GM19328 (cell line): ENCODE data around the gene LY6G6F.

ENCODE experiments used
- ATAC-seq: cut with Tn5 transposase; IDR thresholded peaks from one replicate; pipeline ENCODE4 v1.9.1; 2021; ENCODE audit warnings: mild to moderate bottlenecking, moderate library complexity; ENCODE audit not compliant: unreplicated experiment

The LY6G6F gene

GRCh38 chr6:31737315-31737990 lies 30.8 kb downstream of the LY6G6F start:
- ATAC-seq: no peak

GRCh38 chr6:31737991-31738979 lies 31.6 kb downstream of the LY6G6F start:
- ATAC-seq: no peak

- ATAC-seq: peak; percentile 78
Observed at GRCh38 chr6:31739639-31740396, 33.2 kb downstream of the LY6G6F start, which contains the start of gene MSH5. TSS of gene MSH5 (plus strand) at chr6:31740005. CDS start at chr6:31740467, 462 bp downstream.

- no peak for ATAC-seq
Observed at GRCh38 chr6:31740397-31741223, 33.9 kb downstream of the LY6G6F start.

- no peak for ATAC-seq
Observed at GRCh38 chr6:31741815-31742214, 35.1 kb downstream of the LY6G6F start.

- no peak for ATAC-seq
Observed at GRCh38 chr6:31742894-31743293, 36.2 kb downstream of the LY6G6F start.

- ATAC-seq: no peak
Observed at GRCh38 chr6:31744422-31744821, 37.8 kb downstream of the LY6G6F start.

GRCh38 chr6:31749301-31750036 lies 42.8 kb downstream of the LY6G6F start:
- no peak for ATAC-seq

- no peak for ATAC-seq
Observed at GRCh38 chr6:31750411-31751022, 43.9 kb downstream of the LY6G6F start.

GRCh38 chr6:31752739-31753319 lies 46.2 kb downstream of the LY6G6F start:
- no peak for ATAC-seq

- no peak for ATAC-seq
Observed at GRCh38 chr6:31758281-31758680, 51.6 kb downstream of the LY6G6F start.
